Prostate gland (tissue), 2 donors: ENCODE results near the gene CLDN7.

Experiments
- POLR2A ChIP-seq: fragments of 450-650 bp; IDR thresholded peaks from one replicate; pipeline ENCODE4 v1.6.1; 2016; ENCODE audit warnings: antibody characterized with exemption, mild to moderate bottlenecking
- TF ChIP-seq, protein P1 (sequence below), 4 experiments: fragments of 200-600 bp in 2 of 4; fragments of 450-650 bp in 2 of 4; sonication (generic) in 2 of 4; IDR thresholded peaks; 1 replicate in 3 of 4; 2 replicates in 1 of 4; pipeline ENCODE4 v1.5.1; 2016 to 2019; ENCODE audit warnings: antibody characterized with exemption in 4 of 4, mild to moderate bottlenecking in 2 of 4, moderate library complexity in 2 of 4

DNA sequence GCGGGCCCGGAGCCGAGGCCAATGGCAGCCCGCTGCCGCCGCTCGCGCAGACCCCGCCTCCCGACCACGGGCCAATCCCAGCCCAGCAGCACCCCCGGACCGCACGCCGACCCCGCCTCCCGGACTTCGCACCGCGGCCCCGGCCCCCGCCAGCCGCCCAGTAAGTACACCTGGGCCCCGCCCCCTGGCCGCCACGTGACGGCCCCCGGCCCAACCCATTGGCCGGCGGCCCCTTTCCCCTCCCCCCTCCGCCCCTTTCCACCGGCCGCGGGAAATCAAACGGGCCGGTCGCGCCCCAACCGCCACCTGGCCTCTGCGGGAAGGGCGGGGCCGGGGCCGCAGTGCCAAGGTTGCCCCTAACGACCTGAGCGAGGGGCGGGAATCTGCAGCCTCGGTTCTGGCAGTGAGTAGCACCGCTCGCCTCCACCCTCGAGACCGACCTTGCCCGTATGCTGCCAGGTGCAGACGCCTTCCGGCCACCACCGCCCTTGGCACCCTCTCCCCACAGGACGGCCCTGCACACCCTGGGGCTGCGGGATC is 32.4 kb upstream of the CLDN7 start, which contains the start of gene YBX2:
- TF ChIP-seq, protein P1, sequence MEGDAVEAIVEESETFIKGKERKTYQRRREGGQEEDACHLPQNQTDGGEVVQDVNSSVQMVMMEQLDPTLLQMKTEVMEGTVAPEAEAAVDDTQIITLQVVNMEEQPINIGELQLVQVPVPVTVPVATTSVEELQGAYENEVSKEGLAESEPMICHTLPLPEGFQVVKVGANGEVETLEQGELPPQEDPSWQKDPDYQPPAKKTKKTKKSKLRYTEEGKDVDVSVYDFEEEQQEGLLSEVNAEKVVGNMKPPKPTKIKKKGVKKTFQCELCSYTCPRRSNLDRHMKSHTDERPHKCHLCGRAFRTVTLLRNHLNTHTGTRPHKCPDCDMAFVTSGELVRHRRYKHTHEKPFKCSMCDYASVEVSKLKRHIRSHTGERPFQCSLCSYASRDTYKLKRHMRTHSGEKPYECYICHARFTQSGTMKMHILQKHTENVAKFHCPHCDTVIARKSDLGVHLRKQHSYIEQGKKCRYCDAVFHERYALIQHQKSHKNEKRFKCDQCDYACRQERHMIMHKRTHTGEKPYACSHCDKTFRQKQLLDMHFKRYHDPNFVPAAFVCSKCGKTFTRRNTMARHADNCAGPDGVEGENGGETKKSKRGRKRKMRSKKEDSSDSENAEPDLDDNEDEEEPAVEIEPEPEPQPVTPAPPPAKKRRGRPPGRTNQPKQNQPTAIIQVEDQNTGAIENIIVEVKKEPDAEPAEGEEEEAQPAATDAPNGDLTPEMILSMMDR (IDR thresholded peaks at IDR 0.05): no peak
- no peak for TF ChIP-seq POLR2A
